Measurements from ENCODE around the gene CCDC167.

DNA sequence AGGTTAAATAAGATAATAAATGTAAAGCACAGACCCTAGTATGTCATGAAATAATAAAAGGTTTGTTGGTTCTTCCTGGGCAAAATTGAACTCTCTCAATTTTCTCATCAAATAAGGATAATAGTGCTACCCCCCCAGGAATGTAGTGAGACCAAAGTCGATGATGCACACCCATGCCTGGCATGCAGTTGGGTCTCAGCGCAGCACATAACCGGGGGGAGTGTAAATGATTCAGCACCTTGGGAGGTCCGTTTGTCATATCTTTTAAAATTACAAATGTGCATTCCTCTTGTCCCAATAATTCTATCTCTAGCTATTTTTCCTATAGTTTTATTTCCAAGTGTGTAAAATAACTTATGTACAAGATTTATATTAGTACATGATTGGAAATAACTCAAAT lies 31.3 kb upstream of the CCDC167 start:
- TF ChIP-seq EZH2 (IDR thresholded peaks at IDR 0.05; ENCODE audit: borderline replicate concordance, insufficient read depth, low read depth, low read length, poor library complexity, severe bottlenecking) = no peak
- no peak for TF ChIP-seq CTCF (IDR thresholded peaks at IDR 0.05)

All from B cell (primary cell).